ENCODE data around the gene CRKL.
"Not testable (repeated sequence)": the region's sequence is repeated elsewhere in the genome, so short reads cannot be mapped to it uniquely, and the experiment has no call there.

Gene CRKL

GRCh38 chr22:20901093-20902033 is 15.8 kb upstream of the CRKL start:
- in situ Hi-C loops (cut with MboI; ENCODE audit: low sequenced_read_pairs): not testable (repeated sequence)

DNA sequence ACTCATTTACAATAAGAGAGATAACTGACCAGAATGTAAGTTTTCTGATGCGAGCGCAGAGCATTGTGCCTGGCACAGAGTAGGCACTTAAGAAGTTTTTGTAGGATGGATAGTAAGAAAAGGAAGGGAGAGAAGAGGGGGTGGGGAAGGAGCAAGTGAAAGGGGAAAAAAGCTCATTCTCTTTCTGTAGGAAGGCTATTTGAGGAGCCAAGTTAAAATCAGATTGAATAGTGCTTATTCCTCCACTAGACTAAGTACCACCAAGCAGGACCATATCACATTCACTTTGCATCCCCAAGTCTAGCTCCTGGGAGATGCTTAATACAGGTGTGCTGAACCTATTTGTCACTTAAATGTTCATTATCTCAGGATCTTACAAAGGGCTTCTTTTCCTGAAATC is 14.1 kb upstream of the CRKL start:
- in situ Hi-C loops (cut with MboI; ENCODE audit: low sequenced_read_pairs): no loop called here

- in situ Hi-C loops (cut with MboI; ENCODE audit: low sequenced_read_pairs): no loop called here
Observed at GRCh38 chr22:20904008-20904979, 12.9 kb upstream of the CRKL start.

DNA sequence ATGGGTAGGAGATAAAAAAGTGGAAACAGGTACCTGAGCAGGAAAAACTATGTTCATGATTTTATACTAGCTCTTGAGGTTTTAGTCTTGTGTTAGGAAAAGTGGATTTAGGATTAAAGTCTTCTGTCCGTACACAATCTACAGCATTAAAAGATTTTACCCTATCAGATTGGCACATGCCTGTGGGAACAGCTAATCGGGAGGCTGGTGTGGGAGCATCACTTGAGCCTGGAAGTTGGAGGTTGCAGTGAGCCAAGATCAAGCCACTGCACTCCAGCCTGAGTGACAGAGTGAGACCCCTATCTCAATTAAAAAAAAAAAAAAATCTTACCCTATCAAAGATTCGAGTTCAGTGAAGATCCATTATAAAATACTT is 12.2 kb upstream of the CRKL start:
- in situ Hi-C loops (cut with MboI; ENCODE audit: low sequenced_read_pairs): no loop called here

DNA sequence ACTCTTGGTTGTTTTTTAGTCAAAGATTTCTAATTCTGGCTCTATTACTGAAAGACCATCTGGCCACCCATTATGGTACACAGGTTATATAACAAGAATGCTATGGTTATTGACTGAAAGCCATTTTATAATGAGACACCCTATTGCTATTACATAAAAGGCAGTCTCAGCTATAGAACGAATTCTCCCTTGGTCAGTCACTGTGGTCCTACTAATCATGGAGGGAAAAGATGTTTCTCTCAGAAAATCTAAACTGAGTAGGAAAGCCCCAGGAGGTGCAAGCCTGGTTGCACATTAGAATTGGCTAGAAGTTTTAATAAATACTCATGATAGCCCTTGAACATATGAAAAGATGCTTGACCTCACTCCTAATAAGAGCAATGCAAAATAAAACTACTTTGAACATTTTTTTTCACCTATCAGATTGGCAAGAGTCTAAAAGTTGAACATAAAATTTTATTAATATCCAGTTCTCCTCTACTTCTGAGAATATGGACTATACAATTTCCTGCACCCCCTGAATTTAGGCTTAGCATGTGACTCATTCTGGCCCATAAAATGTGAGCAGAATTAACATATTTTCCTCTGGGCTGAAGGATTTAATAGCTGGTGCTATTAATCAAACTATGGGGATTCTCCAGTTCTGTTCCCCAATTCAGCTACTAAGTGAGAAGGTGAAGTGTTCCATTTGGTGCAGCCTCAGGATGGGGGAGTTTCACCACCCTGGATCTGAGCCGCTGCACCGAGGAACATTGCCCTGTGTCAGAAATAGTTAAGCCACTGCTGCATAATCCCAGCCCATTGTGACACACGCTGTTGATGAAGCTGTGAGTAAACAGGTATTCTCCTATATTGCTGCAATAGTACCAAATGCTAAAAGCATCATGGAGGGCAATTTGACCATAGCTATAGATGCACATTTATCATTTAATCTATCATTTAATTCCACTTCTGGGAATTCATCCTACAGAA is 11.5 kb upstream of the CRKL start:
- in situ Hi-C loops (cut with MboI; ENCODE audit: low sequenced_read_pairs): no loop called here

DNA sequence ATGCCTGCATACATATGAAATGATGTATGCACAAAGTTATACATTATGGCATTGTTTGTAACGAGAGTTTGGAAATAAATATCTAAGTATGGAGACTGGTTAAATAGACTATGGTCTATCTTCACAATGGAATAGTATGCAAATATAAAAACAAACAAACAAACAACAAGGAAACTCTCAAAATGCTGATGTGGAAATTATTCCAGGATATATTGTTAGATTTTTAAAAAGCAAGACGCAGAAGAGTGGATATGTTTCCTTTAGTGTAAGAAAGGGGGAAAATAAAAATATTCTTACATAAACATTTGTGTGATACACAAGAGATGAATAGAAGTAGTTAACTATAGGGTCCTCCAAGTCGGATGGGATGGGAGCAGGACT is 10.8 kb upstream of the CRKL start:
- in situ Hi-C loops (cut with MboI; ENCODE audit: low sequenced_read_pairs): no loop called here

GRCh38 chr22:20908717-20909116 is 8.5 kb upstream of the CRKL start:
- in situ Hi-C loops (cut with MboI; ENCODE audit: low sequenced_read_pairs): not testable (repeated sequence)

- in situ Hi-C loops (cut with MboI; ENCODE audit: low sequenced_read_pairs): no loop called here
Observed at GRCh38 chr22:20909543-20910303, 7.5 kb upstream of the CRKL start.

DNA sequence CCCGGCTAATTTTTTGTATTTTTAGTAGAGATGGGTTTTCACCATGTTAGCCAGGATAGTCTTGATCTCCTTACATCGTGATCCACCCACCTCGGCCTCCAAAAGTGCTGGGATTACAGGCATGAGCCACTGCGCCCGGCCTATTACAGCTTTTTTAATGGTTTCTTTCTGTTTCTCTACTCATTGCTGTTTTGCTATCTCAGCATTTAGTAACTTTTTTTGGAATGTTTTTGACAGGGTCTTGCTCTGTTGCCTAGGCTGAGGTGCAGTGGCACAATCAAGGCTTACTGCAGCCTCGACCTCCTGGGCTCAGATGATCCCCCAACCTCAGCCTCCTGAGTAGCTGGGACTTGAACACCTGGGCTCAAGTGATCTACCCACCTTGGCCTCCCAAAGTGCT is 4.7 kb upstream of the CRKL start:
- in situ Hi-C loops (cut with MboI; ENCODE audit: low sequenced_read_pairs): no loop called here

DNA sequence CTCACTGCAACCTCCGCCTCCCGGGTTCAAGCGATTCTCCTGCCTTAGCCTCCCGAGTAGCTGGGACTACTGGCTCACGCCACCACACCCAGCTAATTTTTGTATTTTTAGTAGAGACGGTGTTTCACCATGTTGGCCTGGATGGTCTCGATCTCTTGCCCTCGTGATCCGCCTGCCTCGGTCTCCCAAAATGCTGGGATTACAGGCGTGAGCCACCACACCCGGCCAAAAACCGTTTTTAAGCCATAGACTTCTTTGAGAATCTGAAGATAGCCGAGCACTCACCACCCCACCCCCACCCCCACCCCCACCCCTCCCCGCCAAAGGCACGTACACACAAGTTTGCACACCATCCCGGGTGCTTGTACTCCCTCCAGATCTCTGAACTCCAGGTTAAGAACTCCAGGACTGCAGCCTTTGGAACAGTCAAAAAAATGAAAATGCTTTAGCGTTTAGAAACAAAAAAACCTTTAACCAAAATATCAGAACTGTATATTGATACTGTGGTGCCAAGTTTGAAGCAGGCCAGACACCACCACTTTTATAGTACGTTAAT is 1.5 kb downstream of the CRKL start:
- in situ Hi-C loops (cut with MboI; ENCODE audit: low sequenced_read_pairs): no loop called here

- in situ Hi-C loops (cut with MboI; ENCODE audit: low sequenced_read_pairs): no loop called here
Observed at GRCh38 chr22:20919718-20920117, 2.5 kb downstream of the CRKL start.

- in situ Hi-C loops (cut with MboI; ENCODE audit: low sequenced_read_pairs): no loop called here
Observed at GRCh38 chr22:20920881-20921203, 3.6 kb downstream of the CRKL start.

GRCh38 chr22:20922141-20922751 is 5.0 kb downstream of the CRKL start:
- in situ Hi-C loops (cut with MboI; ENCODE audit: low sequenced_read_pairs): no loop called here

DNA sequence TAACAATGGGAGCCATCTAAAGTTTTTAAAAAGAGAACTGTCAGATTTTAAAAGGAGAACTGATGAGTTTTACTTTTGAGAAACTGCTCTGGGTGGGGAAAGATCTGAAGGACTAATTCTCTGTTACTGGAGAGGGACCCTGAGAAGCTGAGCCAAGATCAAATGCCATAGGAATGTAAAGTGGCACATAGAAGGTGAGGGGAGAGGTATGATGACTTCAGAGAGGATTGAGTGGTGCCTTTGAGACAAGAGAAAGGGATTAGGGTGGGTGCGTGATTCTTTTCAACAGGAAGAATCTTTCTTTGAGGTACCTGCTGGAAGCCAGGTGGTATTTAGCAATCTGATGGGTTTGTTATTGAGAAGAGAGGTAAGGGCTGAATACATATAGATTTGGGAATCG is 9.0 kb downstream of the CRKL start:
- in situ Hi-C loops (cut with MboI; ENCODE audit: low sequenced_read_pairs): no loop called here

DNA sequence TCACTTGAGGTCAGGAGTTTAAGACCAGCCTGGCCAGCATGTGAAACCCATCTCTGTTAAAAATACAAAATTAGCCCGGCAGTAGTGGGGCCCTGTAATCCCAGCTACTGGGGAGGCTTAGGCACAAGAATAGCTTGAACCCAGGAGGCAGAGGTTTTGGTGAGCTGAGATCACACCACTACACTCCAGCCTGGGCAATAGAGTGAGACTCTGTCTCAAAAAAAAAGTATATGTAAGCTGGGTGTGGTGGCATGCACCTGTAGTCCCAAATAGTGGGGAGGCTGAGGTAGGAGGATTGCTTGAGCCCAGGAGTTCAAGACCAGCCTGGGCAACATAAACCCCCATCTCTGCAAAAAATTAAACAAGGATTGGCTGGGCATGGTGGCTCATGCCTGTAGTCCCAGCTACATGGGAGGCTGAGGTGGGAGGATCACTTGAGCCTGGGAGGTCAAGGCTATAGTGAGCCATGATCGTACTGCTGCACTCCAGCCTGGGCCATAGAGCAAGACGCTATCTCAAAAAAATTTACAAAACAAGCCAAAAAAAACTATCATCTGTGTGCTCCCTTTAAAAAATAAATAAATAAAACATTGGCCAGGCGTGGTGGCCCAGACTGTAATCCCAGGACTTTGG is 10.8 kb downstream of the CRKL start:
- in situ Hi-C loops (cut with MboI; ENCODE audit: low sequenced_read_pairs): no loop called here

DNA sequence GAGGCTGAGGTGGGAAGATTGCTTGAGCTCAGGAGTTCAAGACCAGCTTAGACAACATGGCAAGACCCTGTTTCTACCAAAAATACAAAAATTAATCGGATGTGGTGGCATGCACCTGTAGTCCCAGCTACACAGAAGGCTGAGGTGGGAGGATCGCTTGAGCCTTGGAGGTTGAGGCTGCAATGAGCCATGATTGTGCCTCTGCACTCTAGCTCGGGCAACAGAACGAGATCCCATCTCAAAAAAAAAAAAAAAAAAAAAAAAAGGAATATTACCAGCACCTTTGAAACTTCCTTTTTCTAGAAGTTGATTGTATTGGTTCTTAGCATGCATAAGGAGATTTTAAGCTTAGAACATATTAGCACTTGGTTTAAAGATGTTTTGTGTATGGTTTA is 11.4 kb downstream of the CRKL start:
- in situ Hi-C loops (cut with MboI; ENCODE audit: low sequenced_read_pairs): no loop called here

DNA sequence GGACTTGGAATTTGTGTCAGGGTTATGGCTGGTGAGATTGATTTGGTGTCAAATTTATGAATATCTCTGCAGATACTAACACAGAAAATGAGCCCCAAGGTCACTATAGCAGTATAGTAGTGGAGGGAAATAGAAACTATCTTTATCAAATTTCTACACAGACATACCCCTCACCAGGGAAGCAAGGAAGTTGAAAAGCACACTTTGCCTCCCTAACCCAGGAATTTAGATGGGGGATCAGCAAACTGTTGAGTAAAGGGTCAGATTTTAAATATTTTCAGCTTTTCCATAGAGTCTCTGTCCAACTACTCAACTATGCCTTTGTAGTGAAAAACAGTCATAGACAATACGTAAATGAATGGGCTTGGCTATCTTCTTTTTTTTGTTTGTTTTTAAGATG is 12.8 kb downstream of the CRKL start:
- in situ Hi-C loops (cut with MboI; ENCODE audit: low sequenced_read_pairs): no loop called here

DNA sequence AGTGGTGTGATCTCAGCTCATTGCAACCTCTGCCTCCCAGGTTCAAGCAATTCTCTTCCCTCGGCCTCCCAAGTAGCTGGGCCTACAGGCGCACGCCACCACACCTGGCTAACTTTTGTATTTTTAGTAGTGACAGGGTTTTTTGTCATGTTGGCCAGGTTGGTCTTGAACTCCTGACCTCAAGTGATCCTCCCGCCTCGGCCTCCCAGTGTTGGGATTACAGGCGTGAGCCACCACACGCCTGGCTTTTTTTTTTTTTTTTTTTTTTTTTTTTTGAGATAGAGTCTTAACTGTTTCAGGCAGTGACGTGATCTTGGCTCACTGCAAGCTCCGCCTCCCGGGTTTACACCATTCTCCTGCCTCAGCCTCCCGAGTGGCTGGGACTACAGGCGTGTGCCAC is 13.2 kb downstream of the CRKL start:
- in situ Hi-C loops (cut with MboI; ENCODE audit: low sequenced_read_pairs): not testable (repeated sequence)

GRCh38 chr22:20931126-20931654 is 14.0 kb downstream of the CRKL start:
- in situ Hi-C loops (cut with MboI; ENCODE audit: low sequenced_read_pairs): no loop called here

Data from HL-60/S4 treated with phorbol 12-myristate 13-acetate at 8.2 ng/mL for 4 days and 3 days (cell line).